Tibial nerve (tissue), 4 donors: ENCODE results near the gene VAT1L. TPM values are rescaled to one million over a fixed set of nuclear protein-coding genes. Genes with fewer than 3 reads are reported as not detected.

ENCODE experiments used
- DNase-seq, 2 donors: peaks; one replicate each; pipeline ENCODE4 v3.0.0-alpha.2; 2019; ENCODE audit warnings: low spot score in 2 of 2
- H3K27ac ChIP-seq, 4 donors: fragments of 200-600 bp; sonication (generic) in 3 of 4; one replicate each; pipeline ENCODE4 v1.5.1; 2017 to 2019; ENCODE audit warnings: mild to moderate bottlenecking in 1 of 4
- H3K27me3 ChIP-seq, 2 donors: fragments of 200-600 bp; sonication (generic) in 1 of 2; one replicate each; pipeline versions ENCODE4 v1.5.1 to v1.6.0; 2017 to 2019
- H3K36me3 ChIP-seq, 3 donors: fragments of 200-600 bp; sonication (generic); one replicate each; pipeline ENCODE4 v1.5.1; 2018 to 2019
- H3K4me1 ChIP-seq, 4 donors: fragments of 200-600 bp; sonication (generic) in 3 of 4; one replicate each; pipeline ENCODE4 v1.5.1; 2017 to 2019
- H3K4me3 ChIP-seq, 4 donors: fragments of 200-600 bp; sonication (generic) in 3 of 4; one replicate each; pipeline ENCODE4 v1.5.1; 2017 to 2019; ENCODE audit warnings: mild to moderate bottlenecking in 1 of 4, moderate library complexity in 1 of 4
- H3K9me3 ChIP-seq, 4 donors: fragments of 200-600 bp; sonication (generic) in 3 of 4; one replicate each; pipeline ENCODE4 v1.5.1; 2017 to 2019
- EP300 ChIP-seq, 2 donors: sonication (generic); formaldehyde crosslinking; IDR thresholded peaks; one replicate each; pipeline ENCODE4 v1.6.1; 2017; ENCODE audit warnings: antibody characterized with exemption in 2 of 2, mild to moderate bottlenecking in 1 of 2
- POLR2A ChIP-seq, 2 donors: fragments of 450-650 bp; IDR thresholded peaks; one replicate each; pipeline ENCODE4 v1.6.1; 2017; ENCODE audit warnings: antibody characterized with exemption in 2 of 2, mild to moderate bottlenecking in 2 of 2, moderate library complexity in 2 of 2
- WGBS, 2 donors: methylation state at CpG; one replicate each; pipeline ENCODE4 v1.1.5; 2018; 5-methylcytosine and 5-hydroxymethylcytosine counted together
- total RNA-seq, 4 donors: library from RNA; depleted of rRNA; stranded (reverse); fragments of >200 nt; gene quantifications; one replicate each; pipeline ENCODE4 v1.1.0, GENCODE V29; 2016
- TF ChIP-seq, protein P1 (sequence below), 5 experiments: fragments of 200-600 bp in 3 of 5; fragments of 450-650 bp in 2 of 5; sonication (generic) in 3 of 5; IDR thresholded peaks; one replicate each; pipeline ENCODE4 v1.5.1; 2016 to 2019; ENCODE audit warnings: antibody characterized with exemption in 5 of 5, mild to moderate bottlenecking in 3 of 5, moderate library complexity in 2 of 5

Gene VAT1L
- total RNA-seq, 4 donors from 2014 or later, result 7.2 to 21.6 (median 19.5) TPM

DNA sequence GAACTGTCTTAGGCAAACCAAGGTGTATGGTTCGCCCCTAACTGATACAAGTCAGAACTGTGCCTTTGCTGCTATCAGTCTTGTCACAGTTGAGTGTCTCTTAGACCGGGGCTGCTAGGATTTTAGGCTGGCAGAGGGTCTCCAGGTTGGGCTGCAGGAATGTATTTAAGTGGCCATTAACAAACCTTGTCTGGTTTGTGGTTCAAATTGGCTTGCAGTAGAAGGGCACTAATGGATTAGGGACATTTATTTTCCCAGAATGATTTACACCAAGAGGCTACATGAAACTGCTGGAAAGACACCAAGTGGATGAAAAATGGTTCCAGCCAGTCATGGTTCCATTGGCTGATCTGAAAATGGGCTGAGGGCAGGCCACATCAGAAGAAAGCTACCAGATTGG lies 5.1 kb downstream of the VAT1L start:
- no peaks in the 10 kb centered on the region for H3K36me3 ChIP-seq
- TF ChIP-seq EP300 (IDR thresholded peaks at IDR 0.05), result no peak
- TF ChIP-seq POLR2A (IDR thresholded peaks at IDR 0.05), result no peak
- TF ChIP-seq, protein P1, sequence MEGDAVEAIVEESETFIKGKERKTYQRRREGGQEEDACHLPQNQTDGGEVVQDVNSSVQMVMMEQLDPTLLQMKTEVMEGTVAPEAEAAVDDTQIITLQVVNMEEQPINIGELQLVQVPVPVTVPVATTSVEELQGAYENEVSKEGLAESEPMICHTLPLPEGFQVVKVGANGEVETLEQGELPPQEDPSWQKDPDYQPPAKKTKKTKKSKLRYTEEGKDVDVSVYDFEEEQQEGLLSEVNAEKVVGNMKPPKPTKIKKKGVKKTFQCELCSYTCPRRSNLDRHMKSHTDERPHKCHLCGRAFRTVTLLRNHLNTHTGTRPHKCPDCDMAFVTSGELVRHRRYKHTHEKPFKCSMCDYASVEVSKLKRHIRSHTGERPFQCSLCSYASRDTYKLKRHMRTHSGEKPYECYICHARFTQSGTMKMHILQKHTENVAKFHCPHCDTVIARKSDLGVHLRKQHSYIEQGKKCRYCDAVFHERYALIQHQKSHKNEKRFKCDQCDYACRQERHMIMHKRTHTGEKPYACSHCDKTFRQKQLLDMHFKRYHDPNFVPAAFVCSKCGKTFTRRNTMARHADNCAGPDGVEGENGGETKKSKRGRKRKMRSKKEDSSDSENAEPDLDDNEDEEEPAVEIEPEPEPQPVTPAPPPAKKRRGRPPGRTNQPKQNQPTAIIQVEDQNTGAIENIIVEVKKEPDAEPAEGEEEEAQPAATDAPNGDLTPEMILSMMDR (IDR thresholded peaks at IDR 0.05), result no peak
- H3K9me3 ChIP-seq, result no peaks in the 10 kb centered on the region
- no peak overlapping the region for H3K27ac ChIP-seq
- H3K27me3 ChIP-seq, result peaks cover 0 to 20% of the 10 kb centered on the region in 2 donors
- peaks cover 0 to 16% (median 0%) of the 10 kb centered on the region in 4 donors for H3K4me1 ChIP-seq
- no peak for DNase-seq
- H3K4me3 ChIP-seq, result no peak overlapping the region
- WGBS, 2 donors, result 66 to 68% methylated on average over 2 of the region's 2 CpGs

DNA sequence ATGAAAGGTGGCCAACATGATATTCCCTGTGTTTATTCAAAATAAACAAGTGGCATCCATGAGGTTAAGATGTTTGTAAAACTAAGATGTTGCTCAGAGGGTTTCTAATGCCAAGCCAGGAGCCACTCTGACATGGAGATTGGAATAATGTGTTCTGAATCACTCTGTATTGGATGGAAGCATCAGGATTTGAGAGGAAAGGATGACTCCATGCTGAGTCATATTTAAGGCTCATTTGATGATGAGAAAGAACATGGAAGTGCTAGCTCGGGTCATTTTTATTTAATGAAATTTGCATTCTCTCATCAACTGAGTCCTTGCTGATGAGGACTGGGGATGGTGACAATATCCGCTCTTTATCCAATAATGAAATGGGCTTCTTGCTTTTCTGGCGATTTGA lies 6.2 kb downstream of the VAT1L start:
- Histone ChIP-seq H3K27me3 (peaks cover 0 to 9% of the 10 kb centered on the region in 2 donors), H3K4me1 (peaks cover 0 to 5% (median 0%) of the 10 kb centered on the region in 4 donors)
- 76 to 89% methylated on average over 3 of the region's 3 CpGs for WGBS, 2 donors

GRCh38 chr16:77801817-77802216 lies 13.5 kb downstream of the VAT1L start:
- Histone ChIP-seq H3K4me1 (no peaks in the 10 kb centered on the region), H3K4me3 (no peak overlapping the region), H3K36me3 (no peaks in the 10 kb centered on the region), H3K27me3 (no peaks in the 10 kb centered on the region), H3K27ac (no peak overlapping the region), H3K9me3 (no peaks in the 10 kb centered on the region)
- TF ChIP-seq EP300 (IDR thresholded peaks at IDR 0.05) (no peak), POLR2A (IDR thresholded peaks at IDR 0.05) (no peak)
- TF ChIP-seq, protein P1 (IDR thresholded peaks at IDR 0.05), result no peak
- DNase-seq, result no peak
- 61 to 74% methylated on average over 8 of the region's 8 CpGs for WGBS, 2 donors

More for the DNA sequence above, 6.2 kb downstream of the VAT1L start:
- Histone ChIP-seq H3K36me3 (no peaks in the 10 kb centered on the region), H3K27ac (no peak overlapping the region), H3K9me3 (no peaks in the 10 kb centered on the region), H3K4me3 (no peak overlapping the region)
- TF ChIP-seq POLR2A (IDR thresholded peaks at IDR 0.05) (no peak), EP300 (IDR thresholded peaks at IDR 0.05) (no peak)
- TF ChIP-seq, protein P1 (IDR thresholded peaks at IDR 0.05), result no peak
- no peak for DNase-seq

GRCh38 chr16:77805398-77805797 lies 17.0 kb downstream of the VAT1L start:
- DNase-seq, result no peak
- Histone ChIP-seq H3K27ac (no peak overlapping the region), H3K4me1 (no peaks in the 10 kb centered on the region), H3K27me3 (no peaks in the 10 kb centered on the region), H3K36me3 (no peaks in the 10 kb centered on the region), H3K4me3 (no peak overlapping the region), H3K9me3 (no peaks in the 10 kb centered on the region)
- no peak for TF ChIP-seq EP300 (IDR thresholded peaks at IDR 0.05)
- TF ChIP-seq POLR2A (IDR thresholded peaks at IDR 0.05), result no peak
- TF ChIP-seq, protein P1 (IDR thresholded peaks at IDR 0.05), result no peak
- 49 to 57% methylated on average over 10 of the region's 10 CpGs for WGBS, 2 donors

DNA sequence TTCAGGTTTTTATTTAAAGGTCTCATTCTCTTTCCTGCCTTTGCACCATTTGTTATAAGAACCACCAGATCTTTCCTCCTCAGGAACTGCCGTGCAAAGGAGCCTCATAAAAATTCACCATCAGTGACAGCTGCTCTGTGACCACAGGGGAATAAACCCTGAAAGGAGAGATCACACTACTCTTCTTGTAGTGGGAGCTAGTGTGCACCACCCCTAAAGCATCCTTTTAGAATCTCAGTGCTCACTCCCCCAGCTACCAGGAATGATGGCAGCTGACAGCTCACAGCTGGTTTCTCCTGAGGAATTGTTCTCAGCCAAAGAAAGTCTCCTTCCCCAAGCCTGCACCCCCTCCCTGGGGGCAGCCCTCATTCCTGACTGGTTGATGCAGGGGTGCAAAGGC lies 18.7 kb downstream of the VAT1L start:
- H3K27ac ChIP-seq, result no peak overlapping the region
- H3K4me3 ChIP-seq, result no peak overlapping the region
- H3K9me3 ChIP-seq, result no peaks in the 10 kb centered on the region
- no peaks in the 10 kb centered on the region for H3K27me3 ChIP-seq
- TF ChIP-seq EP300 (IDR thresholded peaks at IDR 0.05) (no peak), POLR2A (IDR thresholded peaks at IDR 0.05) (no peak)
- TF ChIP-seq, protein P1 (IDR thresholded peaks at IDR 0.05), result no peak
- no peaks in the 10 kb centered on the region for H3K36me3 ChIP-seq
- DNase-seq, result no peak
- WGBS, 2 donors, result 79% methylated on average over 1 of the region's 1 CpG
- no peaks in the 10 kb centered on the region for H3K4me1 ChIP-seq
